ENCODE measurements around the gene KCTD5.
"Not testable (repeated sequence)": the region's sequence is repeated elsewhere in the genome, so short reads cannot be mapped to it uniquely, and the experiment has no call there.

Gene KCTD5

DNA sequence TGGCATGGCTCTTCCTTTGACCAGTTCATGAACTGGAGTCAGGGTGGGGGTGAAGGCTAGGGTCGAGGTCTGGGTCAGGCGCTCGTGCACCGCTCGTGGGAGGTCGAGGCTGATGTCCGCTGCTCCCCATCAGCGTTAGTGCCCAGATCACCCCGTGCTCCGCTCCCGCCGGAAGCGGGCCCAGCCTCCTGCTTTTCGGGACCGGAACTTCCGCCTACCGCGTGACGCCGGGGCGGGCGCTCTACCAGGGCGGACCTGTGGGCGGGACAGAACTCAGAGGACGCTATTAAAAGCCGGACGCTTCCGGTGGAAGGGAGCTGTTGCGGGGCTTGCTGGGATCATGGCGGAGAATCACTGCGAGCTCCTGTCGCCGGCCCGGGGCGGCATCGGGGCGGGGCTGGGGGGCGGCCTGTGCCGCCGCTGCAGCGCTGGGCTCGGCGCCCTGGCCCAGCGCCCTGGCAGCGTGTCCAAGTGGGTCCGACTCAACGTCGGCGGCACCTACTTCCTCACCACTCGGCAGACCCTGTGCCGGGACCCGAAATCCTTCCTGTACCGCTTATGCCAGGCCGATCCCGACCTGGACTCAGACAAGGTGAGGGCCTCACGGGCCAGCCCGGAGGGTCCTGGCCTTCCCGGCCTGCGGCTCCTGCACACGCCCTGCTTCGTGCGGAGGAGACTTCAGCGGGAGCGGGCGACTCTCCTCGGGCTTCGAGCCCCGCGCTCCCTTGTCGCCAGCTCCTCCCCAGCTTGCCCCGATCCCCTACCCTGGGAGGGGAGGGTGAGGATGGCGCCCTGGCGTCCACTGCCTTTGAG lies at the start of gene KCTD5:
TSS of gene KCTD5 (plus strand) at position 315 of the 813 bp plus-strand sequence. CDS start at position 341, 26 bp downstream.
- peak; percentile 96 for DNase-seq (ENCODE audit: low spot score)

- DNase-seq (ENCODE audit: low spot score), result not testable (repeated sequence)
Measured at GRCh38 chr16:2639071-2639721, 43.1 kb upstream of the KCTD5 start.

DNA sequence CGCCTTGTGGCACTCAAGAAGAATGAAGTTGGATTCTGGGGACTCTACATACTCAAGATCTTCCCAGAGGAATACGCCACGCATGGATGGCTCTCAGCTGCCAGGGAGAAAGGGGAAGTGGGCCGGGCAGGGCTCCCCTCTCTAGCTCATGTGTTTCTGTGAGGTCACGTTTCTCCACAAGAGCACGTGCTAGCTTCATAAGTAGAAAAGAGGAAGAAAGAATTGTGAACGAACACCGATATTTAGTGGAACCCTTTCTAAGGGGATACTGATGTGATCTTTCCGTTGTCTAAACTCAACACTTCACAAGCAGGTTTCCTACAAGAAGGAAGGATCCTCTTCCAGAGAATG lies 42.6 kb upstream of the KCTD5 start:
- not testable (repeated sequence) for DNase-seq (ENCODE audit: low spot score)

DNA sequence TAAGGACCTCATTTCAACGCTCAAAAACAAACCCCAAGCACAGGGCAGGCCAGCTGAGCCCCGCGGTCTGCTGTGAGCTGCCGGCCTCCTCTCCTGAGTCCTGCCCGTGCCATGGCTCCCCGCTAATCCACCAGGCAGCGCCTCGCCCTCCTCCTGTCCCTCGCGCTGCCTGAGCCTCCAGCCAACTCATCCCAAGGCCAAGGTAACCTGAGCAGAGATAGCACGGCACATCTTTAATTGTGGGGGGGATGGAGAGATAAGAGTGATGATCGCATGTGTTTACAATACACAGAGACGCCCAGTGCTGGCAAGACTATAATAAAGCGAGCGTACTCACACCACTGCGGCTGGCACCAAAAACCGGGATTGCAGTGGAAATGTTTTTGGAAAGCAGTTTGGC lies 39.8 kb upstream of the KCTD5 start:
- not testable (repeated sequence) for DNase-seq (ENCODE audit: low spot score)

- DNase-seq (ENCODE audit: low spot score), result not testable (repeated sequence)
Measured at GRCh38 chr16:2644754-2645453, 37.4 kb upstream of the KCTD5 start.

GRCh38 chr16:2651268-2651871 lies 31.0 kb upstream of the KCTD5 start:
- not testable (repeated sequence) for DNase-seq (ENCODE audit: low spot score)

DNA sequence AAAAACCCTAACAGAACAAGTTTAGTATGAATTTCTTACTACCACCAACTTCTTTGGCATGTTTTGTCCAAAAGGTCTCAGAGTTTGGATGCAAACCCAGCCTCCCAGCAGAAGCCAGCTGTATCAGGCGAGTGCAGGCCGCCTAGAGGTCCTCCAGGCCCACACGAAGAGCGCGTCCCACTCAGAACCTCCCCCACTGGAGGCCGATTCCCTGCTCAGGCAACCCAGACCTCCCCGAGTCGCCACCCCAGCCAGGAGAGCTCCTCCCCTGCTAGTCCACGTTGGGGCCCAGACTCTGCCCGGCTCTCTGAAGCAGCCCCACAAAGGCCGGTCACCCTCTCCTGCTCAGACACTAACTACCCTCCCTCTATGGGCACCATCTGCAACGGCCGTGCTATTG lies 28.4 kb upstream of the KCTD5 start:
- DNase-seq (ENCODE audit: low spot score), result not testable (repeated sequence)

DNA sequence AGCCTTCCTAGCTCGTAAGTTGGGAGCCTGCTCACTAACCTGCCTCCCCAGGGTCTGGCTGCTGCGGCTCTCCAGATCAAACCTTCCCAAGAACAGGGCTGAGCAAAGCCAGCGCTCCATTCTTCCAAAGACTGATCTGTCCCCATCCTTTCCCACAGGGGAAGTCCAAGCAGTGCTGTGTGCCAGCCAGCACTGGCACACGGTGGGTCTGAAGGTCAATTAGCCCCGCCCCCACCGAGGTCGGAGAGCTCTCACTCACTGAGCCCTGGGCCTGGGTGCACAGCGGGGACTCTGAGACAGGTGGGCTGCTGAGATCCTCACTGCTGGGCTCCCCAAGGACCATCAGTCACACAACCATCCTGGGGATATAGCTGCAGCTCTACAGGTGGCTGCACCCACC lies 27.4 kb upstream of the KCTD5 start:
- DNase-seq (ENCODE audit: low spot score), result not testable (repeated sequence)

GRCh38 chr16:2656985-2657384 lies 25.3 kb upstream of the KCTD5 start:
- DNase-seq (ENCODE audit: low spot score), result no peak

DNA sequence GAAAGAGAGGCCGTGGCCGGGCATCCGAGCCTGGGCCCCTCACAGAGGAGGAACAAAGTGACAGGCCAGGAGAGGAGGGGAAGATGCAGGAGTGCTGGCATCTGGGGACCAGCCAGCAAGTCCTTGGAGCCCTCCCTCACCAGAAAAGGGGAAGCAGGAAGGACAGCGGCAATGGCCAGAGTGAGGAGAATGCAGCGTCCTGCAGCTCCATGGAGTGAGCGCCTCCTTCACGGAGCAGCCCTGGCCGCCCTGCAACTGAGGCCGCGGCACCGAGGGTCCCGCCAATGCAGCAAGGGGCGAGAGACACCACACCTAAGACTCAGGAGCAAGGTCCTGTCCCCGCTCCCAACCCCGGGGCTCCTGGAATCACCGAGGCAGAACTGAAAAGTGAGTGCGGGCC lies 24.5 kb upstream of the KCTD5 start:
- not testable (repeated sequence) for DNase-seq (ENCODE audit: low spot score)

DNA sequence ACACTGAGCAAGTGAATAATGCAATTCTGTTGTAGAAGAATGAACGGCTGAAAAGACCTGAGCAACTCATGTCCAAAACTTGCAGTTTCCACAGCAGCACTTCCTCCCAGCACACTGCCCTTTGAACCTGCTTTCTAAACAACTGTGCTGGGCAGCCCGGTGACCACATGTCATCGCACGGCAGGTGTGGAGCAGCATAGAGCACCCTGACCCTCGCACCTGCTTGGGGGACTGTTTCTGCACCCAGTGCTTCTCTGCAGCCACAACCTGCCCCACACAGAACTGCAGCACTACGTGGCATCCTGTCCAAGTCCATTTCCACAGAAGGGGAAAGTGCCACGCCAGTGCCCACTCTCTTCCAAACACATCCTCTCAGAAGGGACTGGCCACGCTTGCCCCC lies 22.8 kb upstream of the KCTD5 start:
- not testable (repeated sequence) for DNase-seq (ENCODE audit: low spot score)

DNA sequence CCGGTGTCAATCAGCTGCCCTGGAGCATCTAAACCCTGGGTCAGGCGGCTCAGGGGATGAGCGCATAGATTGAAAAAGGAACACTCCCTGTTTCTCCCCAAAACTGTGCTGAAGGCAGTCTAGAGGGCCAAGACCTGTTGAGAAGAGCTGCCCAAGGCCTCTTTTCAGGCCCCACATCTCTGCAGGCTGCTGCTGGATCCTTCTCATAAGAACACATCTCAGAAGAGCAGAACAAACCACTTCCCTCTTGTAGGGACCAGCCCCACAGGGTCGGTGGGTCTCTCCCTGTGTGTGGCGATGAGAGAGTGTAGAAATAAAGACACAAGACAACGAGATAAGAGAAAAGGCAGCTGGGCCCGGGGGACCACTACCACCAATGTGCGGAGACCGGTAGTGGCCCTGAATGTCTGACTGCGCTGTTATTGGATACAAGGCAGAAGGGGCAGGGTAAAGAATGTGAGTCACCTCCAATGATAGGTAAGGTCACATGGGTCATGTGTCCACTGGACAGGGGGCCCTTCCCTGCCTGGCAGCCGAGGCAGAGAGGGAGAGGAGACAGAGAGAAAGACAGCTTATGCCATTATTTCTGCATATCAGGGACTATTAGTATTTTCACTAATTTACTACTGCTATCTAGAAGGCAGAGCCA lies 22.2 kb upstream of the KCTD5 start:
- not testable (repeated sequence) for DNase-seq (ENCODE audit: low spot score)

DNA sequence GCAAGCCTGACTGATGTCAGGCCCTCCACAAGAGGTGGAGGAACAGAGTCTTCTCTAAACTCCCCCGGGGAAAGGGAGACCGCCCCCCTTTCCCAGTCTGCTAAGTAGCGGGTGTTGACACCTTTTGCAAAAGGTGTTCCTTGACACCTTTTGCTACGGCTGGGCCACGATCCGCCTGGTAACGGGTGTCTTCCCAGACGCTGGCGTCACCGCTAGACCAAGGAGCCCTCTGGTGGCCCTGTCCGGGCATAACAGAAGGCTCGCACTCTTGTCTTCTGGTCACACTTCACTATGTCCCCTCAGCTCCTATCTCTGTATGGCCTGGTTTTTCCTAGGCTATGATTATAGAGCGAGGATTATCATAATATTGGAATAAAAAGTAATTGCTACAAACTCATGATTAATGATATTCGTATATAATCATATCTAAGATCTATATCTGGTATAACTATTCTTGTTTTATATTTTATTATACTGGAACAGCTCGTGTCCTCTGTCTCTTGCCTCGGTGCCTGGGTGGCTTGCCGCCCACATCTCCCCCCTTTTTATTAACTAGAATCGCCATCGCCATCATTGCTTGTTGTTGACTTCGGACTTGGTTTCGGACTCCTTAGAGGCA lies 21.5 kb upstream of the KCTD5 start:
- not testable (repeated sequence) for DNase-seq (ENCODE audit: low spot score)

GRCh38 chr16:2663553-2664546 lies 18.5 kb upstream of the KCTD5 start:
- DNase-seq (ENCODE audit: low spot score), result no peak

DNA sequence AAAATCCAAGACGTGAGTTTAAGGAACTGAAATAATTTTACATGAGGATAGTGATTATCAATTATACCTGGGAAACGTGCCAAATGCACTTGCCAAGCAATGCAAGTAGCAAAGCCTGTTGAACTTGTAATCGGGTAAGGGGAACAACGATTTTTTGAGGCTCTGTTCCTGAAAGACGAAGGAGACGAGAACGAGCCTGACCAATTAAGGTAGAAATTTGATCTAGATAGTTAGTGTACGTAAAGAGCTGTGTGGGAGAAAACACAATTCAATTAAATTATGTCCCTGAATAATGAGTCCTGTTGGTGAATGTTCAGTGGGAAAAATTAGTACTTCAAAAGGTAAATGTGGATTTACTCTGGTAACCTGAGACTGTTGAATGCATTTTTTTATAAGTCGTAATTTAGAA lies 17.7 kb upstream of the KCTD5 start:
- no peak for DNase-seq (ENCODE audit: low spot score)

DNA sequence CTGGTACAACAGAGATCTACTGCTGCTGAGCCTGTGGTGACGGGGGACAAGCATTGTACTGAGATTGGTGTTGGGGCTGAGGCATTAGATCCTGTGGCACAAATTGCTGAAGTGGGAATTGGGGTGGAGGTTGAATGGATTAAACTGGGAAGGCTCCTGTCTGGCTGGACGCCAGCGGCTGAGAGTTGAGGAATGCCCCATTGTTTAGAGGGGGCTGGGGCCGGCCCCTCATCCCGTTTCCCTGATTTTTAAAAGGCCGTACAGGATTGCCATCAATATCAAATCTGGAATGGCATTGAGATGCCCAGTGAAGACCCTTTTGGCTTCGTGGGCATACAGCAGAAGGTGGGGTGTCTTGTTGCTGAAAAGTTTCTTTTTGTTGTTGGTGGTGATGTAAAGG lies 15.7 kb upstream of the KCTD5 start:
- DNase-seq (ENCODE audit: low spot score), result not testable (repeated sequence)

DNA sequence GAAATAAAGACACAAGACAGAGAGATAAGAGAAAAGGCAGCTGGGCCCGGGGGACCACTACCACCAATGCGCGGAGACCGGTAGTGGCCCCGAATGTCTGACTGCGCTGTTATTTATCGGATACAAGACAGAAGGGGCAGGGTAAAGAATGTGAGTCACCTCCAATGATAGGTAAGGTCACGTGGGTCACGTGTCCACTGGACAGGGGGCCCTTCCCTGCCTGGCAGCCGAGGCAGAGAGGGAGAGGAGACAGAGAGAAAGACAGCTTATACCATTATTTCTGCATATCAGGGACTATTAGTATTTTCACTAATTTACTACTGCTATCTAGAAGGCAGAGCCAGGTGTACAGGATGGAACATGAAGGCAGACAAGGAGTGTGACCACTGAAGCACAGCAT lies 12.7 kb upstream of the KCTD5 start:
- not testable (repeated sequence) for DNase-seq (ENCODE audit: low spot score)

DNA sequence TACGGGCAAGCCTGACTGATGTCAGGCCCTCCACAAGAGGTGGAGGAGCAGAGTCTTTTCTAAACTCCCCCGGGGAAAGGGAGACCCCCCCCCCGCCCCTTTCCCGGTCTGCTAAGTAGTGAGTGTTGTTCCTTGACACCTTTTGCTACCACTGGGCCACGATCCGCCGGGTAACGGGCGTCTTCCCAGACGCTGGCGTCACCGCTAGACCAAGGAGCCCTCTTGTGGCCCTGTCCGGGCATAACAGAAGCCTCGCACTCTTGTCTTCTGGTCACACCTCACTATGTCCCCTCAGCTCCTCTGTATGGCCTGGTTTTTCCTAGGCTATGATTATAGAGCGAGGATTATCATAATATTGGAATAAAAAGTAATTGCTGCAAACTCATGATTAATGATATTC lies 12.3 kb upstream of the KCTD5 start:
- DNase-seq (ENCODE audit: low spot score), result peak; percentile 39

DNA sequence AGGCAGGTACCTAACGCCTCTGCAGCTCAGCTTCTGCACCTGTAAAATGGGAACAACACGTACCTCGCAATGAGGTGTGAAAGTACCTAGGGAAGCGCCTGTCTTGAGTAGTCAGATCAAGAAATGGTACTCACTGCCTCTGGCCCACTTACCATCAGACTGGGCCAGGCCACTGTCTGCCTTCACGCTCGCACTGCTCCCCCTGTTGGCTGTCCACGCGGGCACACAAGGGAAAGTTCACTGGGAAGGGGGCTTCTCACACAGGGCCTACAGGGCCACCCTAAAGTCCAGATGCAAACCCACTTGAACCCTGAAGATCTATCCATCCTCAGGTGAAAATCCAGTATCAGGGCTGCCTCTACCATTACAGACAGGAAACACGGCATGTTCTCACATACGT lies 11.1 kb upstream of the KCTD5 start:
- not testable (repeated sequence) for DNase-seq (ENCODE audit: low spot score)

- no peak for DNase-seq (ENCODE audit: low spot score)
Measured at GRCh38 chr16:2671741-2672140, 10.6 kb upstream of the KCTD5 start.

Data from globus pallidus (tissue), 1 donor.